HPDE6-E6E7 (cell line): ENCODE data around the gene CFC1.
"Not testable (repeated sequence)": the region's sequence is repeated elsewhere in the genome, so short reads cannot be mapped to it uniquely, and the experiment has no call there.

Experiments
- DNase-seq: peaks from one replicate; pipeline ENCODE4 v3.0.0; 2011; ENCODE audit warnings: missing footprints; ENCODE audit errors: extremely low spot score

The CFC1 gene

GRCh38 chr2:130599393-130599792 is at the start of gene CFC1:
Gene CFC1 (minus strand): TSS chr2:130599575. CDS start chr2:130599287, 288 bp downstream.
- DNase-seq: not testable (repeated sequence)

GRCh38 chr2:130641688-130642087 is 42.3 kb upstream of the CFC1 start:
- DNase-seq: not testable (repeated sequence)

- DNase-seq: not testable (repeated sequence)
Measured at GRCh38 chr2:130638973-130639372, 39.6 kb upstream of the CFC1 start.

DNA sequence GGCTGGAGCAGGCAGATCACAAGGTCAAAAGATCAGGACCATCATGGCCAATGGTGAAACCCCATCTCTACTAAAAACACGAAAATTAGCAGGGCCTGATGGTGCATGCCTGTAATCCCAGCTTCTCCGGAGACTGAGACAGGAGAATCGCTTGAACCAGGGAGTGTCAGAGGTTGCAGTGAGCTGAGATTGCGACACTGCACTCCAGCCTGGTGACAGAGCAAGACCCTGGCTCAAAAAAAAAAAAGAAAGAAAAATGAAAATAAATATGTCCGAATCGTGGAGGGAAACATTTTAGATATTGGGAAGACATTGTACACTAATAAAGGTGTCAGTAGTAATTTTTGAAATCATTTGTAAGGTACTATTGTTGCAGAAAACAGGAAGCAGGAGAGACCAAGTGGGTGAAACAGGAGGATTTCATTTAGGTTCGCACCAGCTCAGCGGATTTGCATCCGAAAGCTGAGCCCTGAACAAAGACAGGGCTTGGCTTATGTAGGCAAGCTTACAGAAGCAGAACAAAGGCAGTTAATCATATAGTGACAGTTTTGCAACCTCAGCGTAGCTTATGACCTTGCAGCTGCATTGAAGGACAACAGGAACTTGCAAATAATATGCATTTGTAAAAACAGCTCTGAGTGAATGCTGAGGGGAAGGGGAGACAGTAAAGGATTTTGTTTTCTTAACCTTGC is 29.6 kb upstream of the CFC1 start:
- DNase-seq: not testable (repeated sequence)

GRCh38 chr2:130611140-130611539 is 11.8 kb upstream of the CFC1 start, which contains the start of gene POTEJ:
Gene POTEJ (plus strand): TSS chr2:130611440. CDS start chr2:130611533, 93 bp downstream.
- not testable (repeated sequence) for DNase-seq

DNA sequence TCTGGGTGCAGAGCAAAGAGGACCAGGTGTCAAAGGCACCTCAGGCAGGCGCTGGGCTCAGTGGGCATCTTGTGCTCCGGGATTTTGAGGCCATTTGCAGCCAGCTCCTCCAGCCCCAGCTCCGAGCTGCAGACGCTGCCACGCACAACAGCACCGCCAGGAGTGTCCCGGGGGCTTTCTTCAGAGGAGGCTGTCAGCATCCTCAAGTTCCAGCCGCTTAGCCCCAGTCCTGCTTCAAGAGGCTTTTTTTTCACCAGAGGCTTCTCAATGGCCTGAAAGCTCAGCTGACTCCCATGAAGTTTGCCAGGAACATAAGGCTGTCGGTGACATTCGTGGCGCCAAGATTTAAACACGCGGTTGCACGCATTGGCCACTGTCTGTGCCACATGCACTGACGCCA is 11.1 kb upstream of the CFC1 start:
- not testable (repeated sequence) for DNase-seq

GRCh38 chr2:130609002-130609920 is 9.9 kb upstream of the CFC1 start:
- not testable (repeated sequence) for DNase-seq

DNA sequence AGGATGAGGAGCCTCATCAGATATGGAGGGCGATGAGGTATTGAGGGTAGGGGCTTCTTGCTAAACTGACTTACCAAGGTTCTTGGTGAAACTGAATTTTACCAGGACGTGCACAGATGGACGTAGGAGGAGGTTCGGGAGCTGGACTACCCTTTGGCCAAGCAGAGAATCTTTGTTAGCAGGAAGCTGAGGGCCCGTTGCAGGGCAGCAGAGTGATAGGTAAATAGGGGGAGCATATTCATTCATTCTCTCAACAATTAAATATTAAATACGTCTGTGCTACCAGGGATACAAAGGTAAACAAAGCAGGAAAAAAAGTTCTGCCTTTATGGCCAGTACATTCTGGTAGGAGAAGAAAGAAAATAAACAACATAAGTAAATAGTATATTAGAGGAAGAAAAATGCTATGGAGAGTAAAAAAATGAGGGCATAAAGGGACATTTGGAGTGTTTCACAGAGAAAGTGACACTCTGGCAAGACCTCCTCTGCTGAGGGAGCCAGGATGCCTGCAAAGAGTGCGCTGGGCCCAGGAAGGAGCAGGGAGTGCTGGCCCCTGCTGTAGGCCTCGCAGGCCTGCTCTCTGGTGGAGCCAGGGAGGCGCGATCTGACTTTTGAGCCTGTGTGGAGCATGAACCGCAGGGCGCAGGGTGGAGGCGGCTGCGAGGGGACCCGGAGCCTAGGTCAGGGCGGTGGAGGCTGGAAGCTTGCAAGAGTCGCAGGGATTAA is 9.1 kb upstream of the CFC1 start:
- DNase-seq: not testable (repeated sequence)

DNA sequence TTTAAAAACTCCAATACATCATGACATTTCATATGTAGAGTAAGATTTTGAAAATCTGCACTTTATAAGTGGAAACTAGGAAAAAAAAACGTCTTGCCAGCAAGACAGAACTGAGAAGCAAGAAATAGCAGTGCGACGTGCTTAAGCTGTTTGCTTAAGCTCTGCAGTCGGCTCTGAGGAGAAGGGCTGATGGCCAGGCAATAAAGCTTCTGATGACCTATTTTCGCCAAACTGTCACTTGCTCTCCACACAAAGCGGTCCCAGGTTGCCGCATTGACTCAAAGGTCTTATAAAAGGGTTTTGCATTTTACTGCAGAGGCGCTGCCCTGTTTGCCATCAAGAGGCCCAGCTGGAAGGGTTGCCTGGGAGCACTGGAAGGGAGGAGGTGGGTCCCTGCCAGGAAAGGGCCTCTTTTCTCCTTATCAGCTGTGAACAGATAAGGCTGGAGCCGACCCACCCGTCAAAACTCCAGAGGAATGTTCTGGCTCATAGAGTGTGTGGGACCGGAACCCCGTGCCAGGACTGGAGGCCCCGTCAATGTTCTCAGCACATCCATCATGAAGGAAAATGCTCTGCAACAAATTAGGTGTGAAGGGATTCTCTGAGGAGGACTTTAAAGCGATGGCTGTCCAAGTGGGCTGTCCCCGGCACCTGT is 2.4 kb upstream of the CFC1 start:
- not testable (repeated sequence) for DNase-seq

- not testable (repeated sequence) for DNase-seq
Measured at GRCh38 chr2:130599926-130600325, 551 bp upstream of the CFC1 start.

DNA sequence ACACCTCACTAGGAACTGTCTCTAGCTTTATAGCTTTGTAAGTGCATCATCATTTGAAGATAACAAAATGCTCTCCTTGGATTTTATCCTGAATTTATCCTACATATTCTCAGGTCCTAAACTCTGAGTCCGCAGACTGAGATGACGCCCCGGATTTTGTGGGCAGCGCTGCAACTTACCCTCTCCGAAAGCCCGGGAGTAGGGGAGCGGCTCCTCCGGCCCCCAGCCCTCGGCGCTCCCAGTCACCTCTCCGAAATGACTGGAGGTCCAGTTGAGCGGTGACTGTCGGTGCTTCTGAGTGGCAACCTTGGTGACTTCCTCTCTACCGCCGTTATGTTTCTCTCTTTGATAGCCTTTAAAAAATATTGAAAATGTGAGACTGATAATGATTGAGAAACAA is 912 bp downstream of the CFC1 start:
- DNase-seq: not testable (repeated sequence)

DNA sequence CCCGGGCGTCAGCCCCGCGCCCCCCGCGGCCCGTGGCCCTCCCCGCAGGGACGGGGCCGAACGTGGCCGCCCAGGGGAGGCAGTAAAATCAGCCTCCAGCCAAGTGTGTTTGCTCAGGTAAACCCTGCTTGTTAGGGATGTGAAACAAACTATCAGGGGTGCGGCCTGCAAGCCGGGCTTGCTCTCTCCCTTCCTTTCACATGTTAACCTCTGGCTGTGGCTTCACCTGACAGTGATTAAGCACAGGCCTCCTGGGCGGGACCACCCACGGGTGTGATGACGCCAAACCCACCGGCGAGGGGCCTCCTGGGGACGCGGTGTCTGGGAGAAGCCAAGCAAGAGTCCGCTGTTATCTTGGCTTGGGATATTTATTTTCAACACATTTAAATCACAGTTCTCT is 1.4 kb downstream of the CFC1 start:
- DNase-seq: not testable (repeated sequence)

DNA sequence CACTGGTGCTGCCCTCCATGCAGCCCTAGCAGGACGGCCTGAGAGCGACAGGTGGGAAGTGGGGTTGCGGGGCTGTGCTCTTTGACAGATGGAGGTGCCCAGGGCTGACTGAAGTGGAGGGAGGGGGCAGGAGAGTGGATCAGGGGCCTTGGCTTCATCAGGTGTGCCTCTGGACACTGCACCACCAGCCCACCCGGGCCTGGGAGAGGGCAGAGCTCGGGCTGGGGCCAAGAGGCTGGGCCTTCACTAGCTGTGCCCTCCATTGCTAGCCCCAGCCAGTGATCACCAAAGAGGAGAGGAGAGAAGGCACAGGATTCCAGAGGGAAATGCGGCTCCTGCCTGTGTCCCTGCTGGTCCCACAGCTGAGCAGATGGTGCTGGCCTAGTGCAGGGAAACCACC is 2.6 kb downstream of the CFC1 start:
- DNase-seq: not testable (repeated sequence)

GRCh38 chr2:130594011-130594410 is 5.4 kb downstream of the CFC1 start:
- DNase-seq: not testable (repeated sequence)

DNA sequence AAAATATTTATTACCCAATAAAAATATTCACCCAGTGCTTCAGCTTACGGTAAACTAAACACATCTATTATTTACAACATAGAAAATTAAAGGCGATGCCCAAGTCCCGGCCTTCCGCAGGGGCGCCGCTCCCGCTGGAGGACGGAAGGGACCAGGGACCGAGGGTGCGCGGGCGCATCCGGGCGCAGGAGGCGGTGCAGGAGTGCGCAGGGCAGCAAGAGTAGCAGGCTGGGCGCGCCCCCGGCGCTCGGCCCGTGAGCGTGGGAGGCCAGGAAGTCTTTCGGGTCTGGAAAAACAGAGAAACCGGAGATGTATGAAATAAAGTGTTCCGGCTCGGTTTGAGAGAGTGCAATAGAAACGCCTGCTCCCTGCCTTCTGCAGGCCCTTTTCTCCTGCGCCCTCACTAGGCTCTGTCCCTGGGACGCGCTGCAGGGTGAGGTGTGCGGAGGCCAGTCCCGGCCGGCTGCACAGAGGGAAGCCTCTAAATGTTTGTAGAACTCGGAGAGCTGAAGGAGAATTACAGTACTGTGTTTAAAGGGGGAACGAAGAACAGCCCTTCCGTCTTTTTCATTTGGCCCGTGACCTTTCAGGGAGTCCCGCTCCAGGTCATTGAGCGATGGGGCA is 6.5 kb downstream of the CFC1 start:
- DNase-seq: not testable (repeated sequence)

- DNase-seq: not testable (repeated sequence)
Measured at GRCh38 chr2:130590842-130591359, 8.5 kb downstream of the CFC1 start.

- DNase-seq: not testable (repeated sequence)
Measured at GRCh38 chr2:130590170-130590841, 9.1 kb downstream of the CFC1 start.

GRCh38 chr2:130588688-130589458 is 10.5 kb downstream of the CFC1 start:
- not testable (repeated sequence) for DNase-seq

DNA sequence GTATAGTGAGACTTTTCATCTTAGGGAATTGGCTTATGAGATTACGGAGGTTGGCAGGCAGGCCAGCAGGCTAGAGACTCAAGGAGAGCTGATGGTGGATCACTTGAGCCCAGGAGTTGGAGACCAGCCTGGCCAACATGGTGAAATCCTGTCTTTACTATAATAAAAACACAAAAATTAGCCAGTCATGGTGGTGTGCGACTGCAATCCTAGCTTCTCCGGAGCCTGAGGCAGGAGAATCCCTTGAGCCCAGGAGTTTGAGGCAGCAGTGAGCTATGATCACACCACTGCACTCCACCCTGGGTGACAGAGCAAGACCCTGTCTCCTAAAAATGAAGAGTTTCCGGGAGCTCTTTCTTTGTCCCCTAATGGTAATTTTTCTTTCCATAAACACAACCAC is 14.6 kb downstream of the CFC1 start:
- DNase-seq: not testable (repeated sequence)
